WERI-Rb-1 (cell line): ENCODE data around the gene MLN.

Experiments
- DNase-seq: peaks from one replicate; pipeline ENCODE4 v3.0.0-alpha.2; 2020
- H3K27ac ChIP-seq: fragments of 250-450 bp; sonication (Bioruptor Pico); 2 replicates; pipeline ENCODE4 v1.5.1; 2020; ENCODE audit warnings: mild to moderate bottlenecking, moderate library complexity
- H3K27me3 ChIP-seq: fragments of 250-450 bp; sonication (Bioruptor Pico); 2 replicates; pipeline ENCODE4 v1.5.1; 2021; ENCODE audit warnings: mild to moderate bottlenecking, low read depth, moderate library complexity; ENCODE audit not compliant: insufficient read depth, severe bottlenecking
- H3K36me3 ChIP-seq: fragments of 250-450 bp; sonication (Bioruptor Pico); 2 replicates; pipeline ENCODE4 v1.5.1; 2020; ENCODE audit warnings: mild to moderate bottlenecking, moderate library complexity
- H3K4me3 ChIP-seq: 2 replicates; pipeline ENCODE4 v1.5.1; 2011; ENCODE audit warnings: low read depth, mild to moderate bottlenecking, control low read depth, low read length
- H3K9me3 ChIP-seq: fragments of 250-450 bp; sonication (Bioruptor Pico); 2 replicates; pipeline ENCODE4 v1.5.1; 2021; ENCODE audit warnings: mild to moderate bottlenecking, moderate library complexity; ENCODE audit not compliant: severe bottlenecking
- CTCF ChIP-seq: IDR thresholded peaks from 2 replicates; pipeline ENCODE4 v1.5.1; 2011; ENCODE audit warnings: low read depth, mild to moderate bottlenecking, control low read depth, inconsistent platforms, low read length

The MLN gene

GRCh38 chr6:33774774-33775173, 29.0 kb downstream of the MLN start:
- Histone ChIP-seq H3K9me3 (no peaks in the 10 kb centered on the region), H3K36me3 (peaks cover 80% of the 10 kb centered on the region), H3K27ac (no peak overlapping the region), H3K27me3 (no peaks in the 10 kb centered on the region), H3K4me3 (no peak overlapping the region)
- no peak for DNase-seq
- no peak for TF ChIP-seq CTCF

GRCh38 chr6:33772902-33773472, 30.8 kb downstream of the MLN start:
- Histone ChIP-seq H3K9me3 (no peaks in the 10 kb centered on the region), H3K27ac (no peak overlapping the region; the same call in 1 of the 2 replicates), H3K27me3 (no peaks in the 10 kb centered on the region), H3K4me3 (no peak overlapping the region), H3K36me3 (peaks cover 64% of the 10 kb centered on the region)
- no peak for DNase-seq
- TF ChIP-seq CTCF = no peak

GRCh38 chr6:33772082-33772830, 31.5 kb downstream of the MLN start:
- Histone ChIP-seq H3K27me3 (no peaks in the 10 kb centered on the region), H3K36me3 (peaks cover 57% of the 10 kb centered on the region), H3K4me3 (no peak overlapping the region), H3K9me3 (no peaks in the 10 kb centered on the region), H3K27ac (peak overlapping the region; percentile 84)
- TF ChIP-seq CTCF = no peak
- DNase-seq = no peak

- Histone ChIP-seq H3K9me3 (peaks cover 6% of the 10 kb centered on the region), H3K27ac (peak overlapping the region; percentile 84), H3K4me3 (no peak overlapping the region), H3K27me3 (no peaks in the 10 kb centered on the region), H3K36me3 (peaks cover 48% of the 10 kb centered on the region)
- peak; percentile 94 for DNase-seq
- peak; percentile 97 for TF ChIP-seq CTCF
These were observed 32.4 kb downstream of the MLN start for GRCh38 chr6:33771146-33772081.

GRCh38 chr6:33770833-33771145, 33.0 kb downstream of the MLN start:
- peak overlapping the region; percentile 84 for H3K27ac ChIP-seq
- H3K36me3 ChIP-seq = peaks cover 42% of the 10 kb centered on the region
- TF ChIP-seq CTCF = 0 out of 2 replicates have a peak, but pooled peaks have one; percentile 2
- H3K4me3 ChIP-seq = no peak overlapping the region
- peaks cover 6% of the 10 kb centered on the region for H3K9me3 ChIP-seq
- no peaks in the 10 kb centered on the region for H3K27me3 ChIP-seq
- no peak for DNase-seq
